ENCODE measurements around the gene LRRC36. TPM values are rescaled to one million over a fixed set of nuclear protein-coding genes. Genes with fewer than 3 reads are reported as not detected.
A peak's percentile ranks its signal among the peaks of the same experiment; 100 is the strongest.

LRRC36 gene
- total and polyA plus RNA-seq, 2 donors (not counting 3 experiments of a cell fraction or from before 2014, with no cell fraction given): 0.30 to 2.0 TPM

GRCh38 chr16:67327743-67328142 lies 1.1 kb downstream of the LRRC36 start:
- DNase-seq (ENCODE audit: low read depth, low spot score): no peak
- BruUV-seq (replicated peaks): no TSS peak

More at GRCh38 chr16:67327743-67328142, 1.1 kb downstream of the LRRC36 start:
- Histone ChIP-seq H3K4me2 (ENCODE audit: insufficient read depth, low read length) (no peak overlapping the region), H2AFZ (ENCODE audit: low read depth, low read length) (peak overlapping the region; percentile 40), H3K4me1 (ENCODE audit: control insufficient read depth, extremely low read depth, insufficient read depth, low read length) (peaks cover 17% of the 10 kb centered on the region), H3K36me3 (ENCODE audit: control insufficient read depth in 2 of 2, extremely low read depth in 1 of 2, insufficient read depth in 2 of 2, low read length in 2 of 2) (no peaks in the 10 kb centered on the region), H3K9me3 (replicated peaks; ENCODE audit: control insufficient read depth, insufficient read depth, low read length) (no peaks in the 10 kb centered on the region), H3K27me3 (ENCODE audit: control insufficient read depth in 2 of 2, insufficient read depth in 2 of 2, low read length in 2 of 2) (peaks cover 9 to 13% of the 10 kb centered on the region in 2 experiments), H3K4me3 (replicated peaks in 1 of 3; ENCODE audit: insufficient read depth in 1 of 3, low read depth in 1 of 3, low read length in 3 of 3) (no peak overlapping the region), H4K20me1 (replicated peaks; ENCODE audit: control insufficient read depth, extremely low read depth, insufficient read depth, low read length) (no peaks in the 10 kb centered on the region), H3K79me2 (ENCODE audit: control insufficient read depth, insufficient read depth, low read length) (no peaks in the 10 kb centered on the region), H3K27ac (ENCODE audit: insufficient read depth, low read depth, low read length) (no peak overlapping the region), H3K9me1 (replicated peaks; ENCODE audit: control insufficient read depth, extremely low read depth, insufficient read depth, low read length) (no peaks in the 10 kb centered on the region), H3K9ac (replicated peaks; ENCODE audit: extremely low read depth, insufficient read depth, low read length) (no peak overlapping the region)
- intact Hi-C loops (cut with micrococcal nuclease) (no loop called here), dilution Hi-C loops (cut with MboI; ENCODE audit: extremely low pct_ligation_motif_present, low sequenced_read_pairs) (no loop called here)
- ChIA-PET POLR2A (interaction anchor here (0.5 to 0.7 kb wide), 2 partner anchors 21 to 193 kb away, joined by 3 to 4 read pairs; no protein-coding TSS in a partner anchor), CTCF (interaction anchor here (1.2 to 3.9 kb wide), 12 partner anchors 11 to 101 kb away, joined by 4 to 39 read pairs (median 12); partner anchors contain the start of gene TPPP3)
- TF ChIP-seq GATA2 (IDR thresholded peaks at IDR 0.05; ENCODE audit: insufficient read depth, insufficient read length, low read depth, low read length) (no peak), JUN (IDR thresholded peaks at IDR 0.05; ENCODE audit: borderline replicate concordance, insufficient read depth, insufficient read length, low read depth) (no peak), POLR2A (IDR thresholded peaks at IDR 0.05; ENCODE audit: low read depth, low read length) (no peak), CTCF (IDR thresholded peaks at IDR 0.05; ENCODE audit: extremely low read depth in 1 of 2, insufficient read depth in 1 of 2, low read depth in 1 of 2, low read length in 2 of 2) (no peak)
- FAIRE-seq: no peak
